H9 (cell line): Measurements from ENCODE around the gene TRMT2A. TPM values are rescaled to one million over a fixed set of nuclear protein-coding genes. Genes with fewer than 3 reads are reported as not detected.

Experiments
- DNase-seq: peaks from one replicate; pipeline ENCODE4 v3.0.0-alpha.2; 2017
- H2AFZ ChIP-seq: one replicate; pipeline ENCODE4 v1.6.1; 2013; ENCODE audit warnings: mild to moderate bottlenecking, low read length, control low read depth, moderate library complexity
- H2AK5ac ChIP-seq: 2 replicates; pipeline ENCODE4 v1.6.1; 2013; ENCODE audit warnings: low read length, control low read depth, mixed read lengths; ENCODE audit not compliant: insufficient read length
- H2BK120ac ChIP-seq: one replicate; pipeline ENCODE4 v1.6.1; 2013; ENCODE audit warnings: low read depth, mild to moderate bottlenecking, low read length, control low read depth, inconsistent platforms; ENCODE audit not compliant: poor library complexity, severe bottlenecking
- H2BK12ac ChIP-seq: 2 replicates; pipeline ENCODE4 v1.6.1; 2013; ENCODE audit warnings: low read length, control low read depth, mixed read lengths, low read depth; ENCODE audit not compliant: insufficient read length
- H2BK15ac ChIP-seq: 2 replicates; pipeline ENCODE4 v1.6.1; 2013; ENCODE audit warnings: low read depth, low read length, control low read depth
- H2BK20ac ChIP-seq: one replicate; pipeline ENCODE4 v1.6.1; 2013; ENCODE audit warnings: low read depth, mild to moderate bottlenecking, low read length, control low read depth, inconsistent platforms; ENCODE audit not compliant: poor library complexity, severe bottlenecking
- H2BK5ac ChIP-seq: 2 replicates; pipeline ENCODE4 v1.6.1; 2013; ENCODE audit warnings: low read length, control low read depth, mixed read lengths; ENCODE audit not compliant: insufficient read length
- H3K14ac ChIP-seq: 2 replicates; pipeline ENCODE4 v1.6.1; 2013; ENCODE audit warnings: low read length, control low read depth; ENCODE audit not compliant: insufficient read depth
- H3K18ac ChIP-seq: 2 replicates; pipeline ENCODE4 v1.6.1; 2013; ENCODE audit warnings: low read depth, mild to moderate bottlenecking, mixed read lengths, low read length, control low read depth; ENCODE audit not compliant: insufficient read length
- H3K23ac ChIP-seq: 2 replicates; pipeline ENCODE4 v1.6.1; 2013; ENCODE audit warnings: low read length, control low read depth, mixed read lengths, low read depth; ENCODE audit not compliant: insufficient read length
- H3K23me2 ChIP-seq: 2 replicates; pipeline ENCODE4 v1.6.1; 2013; ENCODE audit warnings: low read depth, mild to moderate bottlenecking, mixed read lengths, low read length, control low read depth; ENCODE audit not compliant: insufficient read length, poor library complexity, severe bottlenecking
- H3K27ac ChIP-seq: 2 replicates; pipeline ENCODE4 v1.5.1; 2013; ENCODE audit warnings: low read length, control low read depth, mixed read lengths, low read depth; ENCODE audit not compliant: insufficient read length
- H3K27me3 ChIP-seq: 2 replicates; pipeline ENCODE4 v1.6.1; 2013; ENCODE audit warnings: low read length, control low read depth, inconsistent platforms; ENCODE audit not compliant: insufficient read depth
- H3K4ac ChIP-seq: 2 replicates; pipeline ENCODE4 v1.6.1; 2013; ENCODE audit warnings: low read depth, mild to moderate bottlenecking, control low read depth, inconsistent platforms, low read length, moderate library complexity
- H3K4me1 ChIP-seq: 2 replicates; pipeline ENCODE4 v1.6.1; 2013; ENCODE audit warnings: low read length, control low read depth, inconsistent platforms; ENCODE audit not compliant: insufficient read depth
- H3K4me2 ChIP-seq: 2 replicates; pipeline ENCODE4 v1.6.1; 2013; ENCODE audit warnings: low read length, control low read depth, mixed read lengths; ENCODE audit not compliant: insufficient read length, insufficient read depth
- H3K56ac ChIP-seq: 2 replicates; pipeline ENCODE4 v1.6.1; 2013; ENCODE audit warnings: low read depth, mild to moderate bottlenecking, mixed read lengths, low read length, control low read depth; ENCODE audit not compliant: insufficient read length
- H3K79me1 ChIP-seq: 2 replicates; pipeline ENCODE4 v1.6.1; 2013; ENCODE audit warnings: low read depth, mild to moderate bottlenecking, moderate library complexity, low read length, control low read depth, inconsistent platforms; ENCODE audit not compliant: insufficient read depth, poor library complexity, severe bottlenecking
- H3K79me2 ChIP-seq: 2 replicates; pipeline ENCODE4 v1.6.1; 2013; ENCODE audit warnings: low read length, control low read depth, inconsistent platforms; ENCODE audit not compliant: insufficient read depth
- H3K9ac ChIP-seq: 2 replicates; pipeline ENCODE4 v1.6.1; 2013; ENCODE audit warnings: low read length, control low read depth, mixed read lengths; ENCODE audit not compliant: insufficient read length; ENCODE audit errors: extremely low read depth
- H3K9me3 ChIP-seq: one replicate; pipeline ENCODE4 v1.6.1; 2013; ENCODE audit warnings: low read depth, low read length, inconsistent platforms; ENCODE audit not compliant: control insufficient read depth
- H3T11ph ChIP-seq: one replicate; pipeline ENCODE4 v1.6.1; 2013; ENCODE audit warnings: mild to moderate bottlenecking, low read length, control low read depth, inconsistent platforms
- H4K20me1 ChIP-seq: one replicate; pipeline ENCODE4 v1.6.1; 2013; ENCODE audit not compliant: control insufficient read depth, insufficient read length, insufficient read depth
- H4K5ac ChIP-seq: 2 replicates; pipeline ENCODE4 v1.6.1; 2013; ENCODE audit warnings: low read depth, mild to moderate bottlenecking, mixed read lengths, low read length, control low read depth; ENCODE audit not compliant: insufficient read length
- H4K8ac ChIP-seq: replicated peaks from 2 replicates; pipeline ENCODE4 v1.6.1; 2013; ENCODE audit warnings: low read length, control low read depth, mixed read lengths, low read depth; ENCODE audit not compliant: insufficient read length
- H4K91ac ChIP-seq: 2 replicates; pipeline ENCODE4 v1.6.1; 2013; ENCODE audit warnings: low read depth, mild to moderate bottlenecking, moderate library complexity, mixed read lengths, low read length, control low read depth; ENCODE audit not compliant: insufficient read length
- H3K27ac Mint-ChIP-seq, 3 experiments: 2 replicates in 2 of 3; 3 replicates in 1 of 3; pipeline ENCODE4 v1.8.0; 2020 to 2021; ENCODE audit warnings: mixed read lengths in 3 of 3, mild to moderate bottlenecking in 1 of 3, moderate library complexity in 1 of 3
- H3K27me3 Mint-ChIP-seq: 2 replicates; pipeline ENCODE4 v1.8.0; 2021; ENCODE audit warnings: low read depth, mild to moderate bottlenecking, moderate library complexity, mixed read lengths
- H3K36me3 Mint-ChIP-seq, 3 experiments: 2 replicates in 2 of 3; 3 replicates in 1 of 3; pipeline ENCODE4 v1.8.0; 2020 to 2021; ENCODE audit warnings: low read depth in 3 of 3, mixed read lengths in 3 of 3; ENCODE audit not compliant: insufficient read depth in 1 of 3
- H3K4me1 Mint-ChIP-seq, 2 experiments: 2 replicates each; pipeline ENCODE4 v1.8.0; 2020; ENCODE audit warnings: mixed read lengths in 2 of 2
- H3K4me3 Mint-ChIP-seq, 2 experiments: 2 replicates in 1 of 2; 3 replicates in 1 of 2; pipeline ENCODE4 v1.8.0; 2020 to 2021; ENCODE audit warnings: mild to moderate bottlenecking in 2 of 2, mixed read lengths in 2 of 2, moderate library complexity in 1 of 2
- H3K9me3 Mint-ChIP-seq, 2 experiments: 2 replicates in 1 of 2; 3 replicates in 1 of 2; pipeline ENCODE4 v1.8.0; 2020; ENCODE audit warnings: mild to moderate bottlenecking in 2 of 2, mixed read lengths in 2 of 2, moderate library complexity in 1 of 2
- WGBS: extraction: QIAGEN DNeasy Blood & Tissue Kit; methylation state at CpG from one replicate; pipeline ENCODE4 v1.1.7; 2013; ENCODE audit warnings: missing lambda C conversion rate, low lambda C conversion rate, mixed read lengths; ENCODE audit not compliant: insufficient read length; ENCODE audit errors: extremely low coverage; 5-methylcytosine and 5-hydroxymethylcytosine counted together
- total RNA-seq: library from RNA; stranded (reverse); gene quantifications from 2 replicates; pipeline ENCODE4 v1.2.1, GENCODE V29; 2021
- TF ChIP-seq, protein P1 (sequence below): fragments of 200-600 bp; sonication (generic); conservative IDR thresholded peaks from 3 replicates; pipeline ENCODE4 v1.8.0; 2021; ENCODE audit warnings: antibody characterized with exemption, mild to moderate bottlenecking

TRMT2A gene
- total RNA-seq, 1 experiment from 2014 or later: 58.2 TPM

DNA sequence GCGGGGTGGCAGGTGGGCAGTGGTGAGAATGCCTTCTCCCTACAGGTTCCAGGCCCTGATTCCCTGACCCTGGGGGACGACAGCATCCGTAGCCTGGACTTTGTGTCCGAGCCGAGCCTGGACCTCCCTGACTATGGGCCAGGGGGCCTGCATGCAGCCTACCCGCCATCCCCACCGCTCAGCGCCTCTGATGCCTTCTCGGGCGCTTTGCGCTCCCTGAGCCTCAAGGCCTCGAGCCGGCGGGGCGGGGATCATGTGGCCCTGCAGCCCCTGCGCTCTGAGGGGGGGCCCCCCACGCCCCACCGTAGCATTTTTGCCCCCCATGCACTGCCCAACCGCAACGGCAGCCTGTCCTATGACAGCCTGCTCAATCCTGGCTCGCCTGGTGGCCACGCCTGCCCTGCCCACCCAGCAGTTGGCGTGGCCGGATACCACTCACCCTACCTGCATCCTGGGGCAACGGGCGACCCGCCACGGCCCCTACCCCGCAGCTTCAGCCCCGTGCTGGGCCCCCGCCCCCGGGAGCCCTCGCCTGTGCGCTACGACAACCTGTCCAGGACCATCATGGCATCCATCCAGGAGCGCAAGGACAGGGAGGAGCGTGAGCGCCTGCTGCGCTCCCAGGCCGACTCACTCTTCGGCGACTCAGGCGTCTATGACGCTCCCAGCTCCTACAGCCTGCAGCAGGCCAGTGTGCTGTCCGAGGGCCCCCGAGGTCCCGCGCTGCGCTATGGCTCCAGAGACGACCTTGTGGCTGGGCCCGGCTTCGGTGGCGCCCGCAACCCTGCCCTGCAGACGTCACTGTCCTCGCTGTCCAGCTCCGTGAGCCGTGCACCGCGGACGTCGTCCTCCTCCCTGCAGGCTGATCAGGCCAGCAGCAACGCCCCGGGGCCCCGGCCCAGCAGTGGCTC, 25.9 kb upstream of the TRMT2A start:
- Histone ChIP-seq H4K5ac (no peak overlapping the region), H2BK15ac (no peak overlapping the region), H3K9ac (no peak overlapping the region), H2BK12ac (no peak overlapping the region), H3K18ac (no peak overlapping the region), H4K8ac (no peak overlapping the region), H2BK5ac (no peak overlapping the region), H2AFZ (no peak overlapping the region), H3K4me1 (no peaks in the 10 kb centered on the region), H2AK5ac (no peak overlapping the region), H3T11ph (no peak overlapping the region), H3K56ac (no peak overlapping the region), H4K20me1 (no peaks in the 10 kb centered on the region), H3K4ac (no peak overlapping the region), H3K23me2 (no peaks in the 10 kb centered on the region), H3K23ac (no peak overlapping the region), H3K79me1 (no peaks in the 10 kb centered on the region), H3K9me3 (no peaks in the 10 kb centered on the region), H2BK20ac (no peak overlapping the region), H3K14ac (no peak overlapping the region), H4K91ac (no peak overlapping the region), H3K4me2 (no peak overlapping the region), H3K79me2 (no peaks in the 10 kb centered on the region), H2BK120ac (no peak overlapping the region), H3K27me3 (no peaks in the 10 kb centered on the region), H3K27ac (no peak overlapping the region)
- no peak for DNase-seq
- H3K27me3 Mint-ChIP-seq: no peaks in the 10 kb centered on the region
- no peaks in the 10 kb centered on the region for H3K9me3 Mint-ChIP-seq
- no peaks in the 10 kb centered on the region for H3K4me1 Mint-ChIP-seq
- H3K27ac Mint-ChIP-seq: no peak overlapping the region
- H3K36me3 Mint-ChIP-seq: no peaks in the 10 kb centered on the region; a peak in 3 of 7 replicates
- WGBS: no CpG with 5 or more reads among the region's 65 CpGs
- TF ChIP-seq, protein P1, sequence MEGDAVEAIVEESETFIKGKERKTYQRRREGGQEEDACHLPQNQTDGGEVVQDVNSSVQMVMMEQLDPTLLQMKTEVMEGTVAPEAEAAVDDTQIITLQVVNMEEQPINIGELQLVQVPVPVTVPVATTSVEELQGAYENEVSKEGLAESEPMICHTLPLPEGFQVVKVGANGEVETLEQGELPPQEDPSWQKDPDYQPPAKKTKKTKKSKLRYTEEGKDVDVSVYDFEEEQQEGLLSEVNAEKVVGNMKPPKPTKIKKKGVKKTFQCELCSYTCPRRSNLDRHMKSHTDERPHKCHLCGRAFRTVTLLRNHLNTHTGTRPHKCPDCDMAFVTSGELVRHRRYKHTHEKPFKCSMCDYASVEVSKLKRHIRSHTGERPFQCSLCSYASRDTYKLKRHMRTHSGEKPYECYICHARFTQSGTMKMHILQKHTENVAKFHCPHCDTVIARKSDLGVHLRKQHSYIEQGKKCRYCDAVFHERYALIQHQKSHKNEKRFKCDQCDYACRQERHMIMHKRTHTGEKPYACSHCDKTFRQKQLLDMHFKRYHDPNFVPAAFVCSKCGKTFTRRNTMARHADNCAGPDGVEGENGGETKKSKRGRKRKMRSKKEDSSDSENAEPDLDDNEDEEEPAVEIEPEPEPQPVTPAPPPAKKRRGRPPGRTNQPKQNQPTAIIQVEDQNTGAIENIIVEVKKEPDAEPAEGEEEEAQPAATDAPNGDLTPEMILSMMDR: no peak
- no peak overlapping the region for H3K4me3 Mint-ChIP-seq
